Caco-2 (cell line): ENCODE measurements around the gene KDM4B. TPM values are rescaled to one million over a fixed set of nuclear protein-coding genes. Genes with fewer than 3 reads are reported as not detected.

ENCODE experiments used
- BruUV-seq: library from RNA; stranded (reverse); fragments of 400-500 nt; replicated peaks from 2 replicates; lab custom pipeline; 2021; lab: Mats Ljungman, UMichigan
- CTCF ChIA-PET: fragments of 300-600 bp; sonication (Branson Sonifier 250); formaldehyde crosslinking; loops from one replicate; lab custom pipeline; 2022; ENCODE audit warnings: antibody characterized with exemption; lab: Charles Lee
- POLR2A ChIA-PET: fragments of 300-600 bp; sonication (Branson Sonifier 250); formaldehyde crosslinking; loops from one replicate; lab custom pipeline; 2022; ENCODE audit warnings: antibody characterized with exemption; lab: Charles Lee
- DNase-seq, 2 experiments: peaks; one replicate each; pipeline versions ENCODE4 v3.0.0 to v3.0.0-alpha.2; 2020 to 2022
- H3K27me3 ChIP-seq: replicated peaks from 2 replicates; pipeline ENCODE4 v1.6.0; 2011; ENCODE audit warnings: low read length; ENCODE audit not compliant: control insufficient read depth, insufficient read depth
- H3K36me3 ChIP-seq: 2 replicates; pipeline ENCODE4 v1.5.1; 2011; ENCODE audit warnings: low read length; ENCODE audit not compliant: control insufficient read depth, insufficient read depth
- H3K4me1 ChIP-seq: fragments of 250-450 bp; sonication (Bioruptor Pico); 2 replicates; pipeline ENCODE4 v1.5.1; 2020; ENCODE audit warnings: mild to moderate bottlenecking
- H3K4me3 ChIP-seq: 2 replicates; pipeline ENCODE4 v1.5.1; 2011; ENCODE audit warnings: low read depth, mild to moderate bottlenecking, control low read depth, low read length
- H3K9me3 ChIP-seq: fragments of 250-450 bp; sonication (Bioruptor Pico); 2 replicates; pipeline ENCODE4 v1.5.1; 2020; ENCODE audit warnings: mild to moderate bottlenecking, moderate library complexity
- H3K27ac Mint-ChIP-seq: one replicate; pipeline ENCODE4 v1.8.0; 2022; ENCODE audit warnings: mixed read lengths; ENCODE audit not compliant: unreplicated experiment
- H3K27me3 Mint-ChIP-seq: one replicate; pipeline ENCODE4 v1.8.0; 2022; ENCODE audit warnings: mixed read lengths; ENCODE audit not compliant: insufficient read depth, unreplicated experiment
- H3K36me3 Mint-ChIP-seq: one replicate; pipeline ENCODE4 v1.8.0; 2022; ENCODE audit warnings: mild to moderate bottlenecking, mixed read lengths; ENCODE audit not compliant: insufficient read depth, unreplicated experiment
- H3K4me1 Mint-ChIP-seq: one replicate; pipeline ENCODE4 v1.8.0; 2022; ENCODE audit warnings: low read depth, mixed read lengths; ENCODE audit not compliant: unreplicated experiment
- H3K4me3 Mint-ChIP-seq: one replicate; pipeline ENCODE4 v1.8.0; 2022; ENCODE audit warnings: mild to moderate bottlenecking, moderate library complexity, mixed read lengths; ENCODE audit not compliant: unreplicated experiment
- H3K9me3 Mint-ChIP-seq: one replicate; pipeline ENCODE4 v1.8.0; 2022; ENCODE audit warnings: mixed read lengths; ENCODE audit not compliant: unreplicated experiment
- intact Hi-C: fragments of 100-400 bp; cut with micrococcal nuclease; formaldehyde crosslinking; loops from one replicate; pipeline ENCODE4 v1.10.0; 2022; ENCODE audit not compliant: unreplicated experiment
- total RNA-seq: library from RNA; stranded (reverse); gene quantifications from 2 replicates; pipeline ENCODE4 v1.2.3, GENCODE V29; 2022
- TF ChIP-seq, protein P1 (sequence below), 2 experiments: fragments of 200-600 bp in 1 of 2; IDR thresholded peaks; 1 replicate in 1 of 2; 2 replicates in 1 of 2; pipeline versions ENCODE4 v1.5.1 to v1.8.0; 2011 to 2022; ENCODE audit warnings: antibody characterized with exemption in 1 of 2, control low read depth in 1 of 2, inconsistent platforms in 1 of 2, low read depth in 1 of 2, low read length in 1 of 2, mild to moderate bottlenecking in 1 of 2, moderate library complexity in 1 of 2; ENCODE audit not compliant: insufficient read depth in 1 of 2, severe bottlenecking in 1 of 2, unreplicated experiment in 1 of 2

KDM4B gene
- total RNA-seq, 1 experiment from 2014 or later = 27.4 TPM

DNA sequence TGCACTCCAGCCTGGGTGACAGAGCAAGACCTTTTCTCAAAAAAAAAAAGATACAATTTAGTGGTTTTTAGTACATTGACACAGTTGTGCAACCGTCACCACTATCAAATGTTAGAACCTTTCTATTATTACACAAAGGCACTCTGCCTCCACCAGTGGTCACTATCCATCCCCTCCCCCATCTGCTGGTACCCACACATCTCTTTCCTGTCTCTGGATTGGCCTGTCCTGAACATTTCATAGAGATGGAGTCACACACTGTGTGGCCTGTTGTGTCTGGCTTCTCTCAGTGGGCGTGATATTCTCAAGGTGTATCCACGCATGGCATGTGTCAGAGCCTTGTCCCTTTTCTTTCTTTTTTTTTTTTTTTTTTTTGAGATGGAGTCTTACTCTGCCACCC, 11.2 kb downstream of the KDM4B start:
- Histone ChIP-seq H3K36me3 (no peaks in the 10 kb centered on the region), H3K4me1 (no peaks in the 10 kb centered on the region), H3K4me3 (no peak overlapping the region), H3K9me3 (no peaks in the 10 kb centered on the region), H3K27me3 (no peaks in the 10 kb centered on the region)
- no peak for DNase-seq
- H3K27me3 Mint-ChIP-seq = no peaks in the 10 kb centered on the region
- H3K36me3 Mint-ChIP-seq = peaks cover 15% of the 10 kb centered on the region
- no peak overlapping the region for H3K27ac Mint-ChIP-seq
- ChIA-PET CTCF (interaction anchor here (0.9 kb wide), 1 partner anchor 9 kb away, joined by 4 read pairs; no protein-coding TSS in a partner anchor), POLR2A (no interaction called here)
- no peak overlapping the region for H3K4me3 Mint-ChIP-seq
- peaks cover 2% of the 10 kb centered on the region for H3K4me1 Mint-ChIP-seq
- TF ChIP-seq, protein P1, sequence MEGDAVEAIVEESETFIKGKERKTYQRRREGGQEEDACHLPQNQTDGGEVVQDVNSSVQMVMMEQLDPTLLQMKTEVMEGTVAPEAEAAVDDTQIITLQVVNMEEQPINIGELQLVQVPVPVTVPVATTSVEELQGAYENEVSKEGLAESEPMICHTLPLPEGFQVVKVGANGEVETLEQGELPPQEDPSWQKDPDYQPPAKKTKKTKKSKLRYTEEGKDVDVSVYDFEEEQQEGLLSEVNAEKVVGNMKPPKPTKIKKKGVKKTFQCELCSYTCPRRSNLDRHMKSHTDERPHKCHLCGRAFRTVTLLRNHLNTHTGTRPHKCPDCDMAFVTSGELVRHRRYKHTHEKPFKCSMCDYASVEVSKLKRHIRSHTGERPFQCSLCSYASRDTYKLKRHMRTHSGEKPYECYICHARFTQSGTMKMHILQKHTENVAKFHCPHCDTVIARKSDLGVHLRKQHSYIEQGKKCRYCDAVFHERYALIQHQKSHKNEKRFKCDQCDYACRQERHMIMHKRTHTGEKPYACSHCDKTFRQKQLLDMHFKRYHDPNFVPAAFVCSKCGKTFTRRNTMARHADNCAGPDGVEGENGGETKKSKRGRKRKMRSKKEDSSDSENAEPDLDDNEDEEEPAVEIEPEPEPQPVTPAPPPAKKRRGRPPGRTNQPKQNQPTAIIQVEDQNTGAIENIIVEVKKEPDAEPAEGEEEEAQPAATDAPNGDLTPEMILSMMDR (IDR thresholded peaks at IDR 0.05; ENCODE audit: insufficient read depth in 1 of 2, low read depth in 1 of 2, low read length in 1 of 2, severe bottlenecking in 1 of 2, unreplicated experiment in 1 of 2) = no peak
- H3K9me3 Mint-ChIP-seq = no peaks in the 10 kb centered on the region
- BruUV-seq = no TSS peak
- intact Hi-C loops = no loop called here

DNA sequence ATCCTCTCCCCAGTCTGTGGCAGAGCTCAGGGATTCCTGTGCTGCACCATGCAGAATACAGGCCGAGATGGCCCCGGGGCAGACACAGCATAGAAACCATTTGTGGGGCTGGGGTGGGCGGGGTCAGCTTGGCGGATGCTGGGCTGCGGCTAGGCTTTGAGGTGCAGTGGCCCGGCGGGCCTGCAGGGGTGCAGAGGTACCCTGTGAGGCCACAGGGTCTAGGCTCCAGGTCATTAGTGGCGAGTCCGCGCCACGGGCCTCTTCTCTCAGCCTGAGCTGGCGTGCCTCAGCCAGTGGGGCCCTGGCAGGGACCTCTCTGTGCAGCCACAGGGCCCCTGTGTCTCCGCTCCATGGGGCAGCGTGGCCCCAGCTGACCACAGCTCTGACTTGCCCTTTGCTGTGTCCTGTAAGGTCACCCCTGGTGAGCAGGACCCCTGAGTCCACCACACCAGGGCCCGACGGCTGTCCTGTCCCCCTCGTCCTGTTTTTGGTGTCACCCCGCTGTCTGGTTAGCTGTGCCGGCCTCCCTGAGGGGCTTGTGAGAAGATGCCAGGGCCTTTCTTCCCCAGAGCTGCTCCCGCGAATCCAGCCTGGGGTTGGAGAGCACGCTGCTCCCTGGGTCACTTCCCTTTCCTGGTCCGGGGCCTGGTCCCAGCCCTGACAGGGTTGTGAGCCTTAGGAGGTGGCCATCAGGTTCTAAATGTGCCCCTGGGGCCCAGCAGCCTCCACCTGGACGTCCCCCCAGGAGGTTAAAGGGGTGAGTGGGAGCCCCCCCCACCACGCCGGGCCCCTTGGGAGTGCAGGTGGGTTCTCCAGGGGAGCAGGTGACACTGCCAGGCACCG, 12.1 kb downstream of the KDM4B start:
- no peaks in the 10 kb centered on the region for H3K27me3 Mint-ChIP-seq
- Histone ChIP-seq H3K9me3 (no peaks in the 10 kb centered on the region), H3K27me3 (no peaks in the 10 kb centered on the region), H3K4me3 (no peak overlapping the region), H3K4me1 (no peaks in the 10 kb centered on the region; the same call in 1 of the 2 replicates), H3K36me3 (no peaks in the 10 kb centered on the region)
- CTCF ChIA-PET = interaction anchor here (0.5 to 0.9 kb wide), 2 partner anchors 10 to 15 kb away, joined by 4 read pairs; no protein-coding TSS in a partner anchor
- H3K4me3 Mint-ChIP-seq = no peak overlapping the region
- peaks cover 8% of the 10 kb centered on the region for H3K4me1 Mint-ChIP-seq
- POLR2A ChIA-PET = no interaction called here
- no peaks in the 10 kb centered on the region for H3K9me3 Mint-ChIP-seq
- no peak for DNase-seq
- H3K36me3 Mint-ChIP-seq = peaks cover 17% of the 10 kb centered on the region
- H3K27ac Mint-ChIP-seq = peak overlapping the region; percentile 51
- intact Hi-C loops = no loop called here
- BruUV-seq = no TSS peak
- TF ChIP-seq, protein P1 (IDR thresholded peaks at IDR 0.05; ENCODE audit: insufficient read depth in 1 of 2, low read depth in 1 of 2, low read length in 1 of 2, severe bottlenecking in 1 of 2, unreplicated experiment in 1 of 2) = no peak

DNA sequence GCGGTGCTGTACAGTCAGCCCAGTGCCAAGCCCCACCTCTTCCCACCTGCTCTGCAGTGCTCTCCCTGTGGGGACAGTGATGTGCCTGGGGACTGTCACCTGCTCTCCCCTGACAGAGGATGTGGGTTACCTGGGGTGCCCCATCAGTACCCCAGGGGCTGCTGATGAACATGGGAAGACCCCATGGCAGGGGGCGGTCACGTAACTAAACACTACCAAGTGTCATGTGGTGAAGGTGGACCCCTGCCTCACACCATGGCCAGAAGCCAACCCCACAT, 12.7 kb downstream of the KDM4B start:
- Mint-ChIP-seq H3K4me1 (peaks cover 8% of the 10 kb centered on the region), H3K27me3 (no peaks in the 10 kb centered on the region), H3K27ac (peak overlapping the region; percentile 51), H3K4me3 (no peak overlapping the region), H3K9me3 (no peaks in the 10 kb centered on the region), H3K36me3 (peaks cover 22% of the 10 kb centered on the region)
- no TSS peak for BruUV-seq
- POLR2A ChIA-PET = no interaction called here
- TF ChIP-seq, protein P1 (IDR thresholded peaks at IDR 0.05; ENCODE audit: insufficient read depth in 1 of 2, low read depth in 1 of 2, low read length in 1 of 2, severe bottlenecking in 1 of 2, unreplicated experiment in 1 of 2) = no peak
- no peaks in the 10 kb centered on the region for H3K27me3 ChIP-seq
- DNase-seq = no peak
- H3K36me3 ChIP-seq = no peaks in the 10 kb centered on the region
- no peaks in the 10 kb centered on the region for H3K9me3 ChIP-seq
- intact Hi-C loops = no loop called here
- H3K4me1 ChIP-seq = peaks cover 5% of the 10 kb centered on the region
- CTCF ChIA-PET = interaction anchor here (0.5 kb wide), 1 partner anchor 15 kb away, joined by 4 read pairs; no protein-coding TSS in a partner anchor
- H3K4me3 ChIP-seq = no peak overlapping the region
